CD1c-positive myeloid dendritic cell (primary cell): ENCODE data around the gene MYBBP1A.

Source experiments
- DNase-seq: peaks from one replicate; pipeline ENCODE4 v3.0.0-alpha.2; 2016; ENCODE audit errors: extremely low spot score

MYBBP1A gene

DNA sequence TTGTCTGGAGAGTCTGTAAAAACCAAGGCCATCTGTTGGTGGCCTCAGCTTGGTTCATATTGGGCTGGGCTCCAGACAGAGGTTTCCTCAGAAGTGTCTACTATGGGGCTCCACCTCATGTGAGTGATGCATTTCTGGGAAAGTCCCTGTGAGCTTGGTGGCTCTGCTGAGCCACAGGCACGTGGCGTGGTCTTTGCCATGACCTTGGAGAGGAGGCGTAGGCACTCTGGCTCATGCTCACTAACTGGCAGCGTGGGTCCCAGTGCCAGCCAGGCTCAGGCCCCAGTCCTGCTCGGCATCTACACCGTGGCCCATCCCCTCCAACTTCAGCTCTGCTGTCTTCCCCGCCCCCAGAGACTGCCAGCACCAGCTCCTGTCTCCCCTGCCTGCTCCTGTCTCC is 18.5 kb upstream of the MYBBP1A start:
- DNase-seq: peak; percentile 85

DNA sequence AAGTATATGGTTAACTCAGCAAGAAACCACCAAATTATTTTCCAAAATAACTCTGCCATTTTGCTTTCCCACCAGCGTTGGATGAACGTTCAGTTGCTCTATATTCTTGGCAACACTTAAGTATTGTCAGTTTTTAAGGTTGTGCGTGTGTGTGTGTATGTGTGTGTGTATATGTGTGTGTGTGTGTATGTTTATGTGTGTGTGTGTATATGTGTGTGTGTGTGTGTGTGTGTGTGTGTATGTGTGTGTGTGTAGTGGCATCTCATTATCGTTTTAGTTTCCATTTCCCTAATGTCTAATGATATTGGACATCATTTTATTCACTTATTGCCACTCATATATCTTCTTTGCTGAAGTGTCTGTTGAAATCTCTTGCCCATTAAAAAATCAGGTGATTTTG is 17.9 kb upstream of the MYBBP1A start:
- DNase-seq: no peak

DNA sequence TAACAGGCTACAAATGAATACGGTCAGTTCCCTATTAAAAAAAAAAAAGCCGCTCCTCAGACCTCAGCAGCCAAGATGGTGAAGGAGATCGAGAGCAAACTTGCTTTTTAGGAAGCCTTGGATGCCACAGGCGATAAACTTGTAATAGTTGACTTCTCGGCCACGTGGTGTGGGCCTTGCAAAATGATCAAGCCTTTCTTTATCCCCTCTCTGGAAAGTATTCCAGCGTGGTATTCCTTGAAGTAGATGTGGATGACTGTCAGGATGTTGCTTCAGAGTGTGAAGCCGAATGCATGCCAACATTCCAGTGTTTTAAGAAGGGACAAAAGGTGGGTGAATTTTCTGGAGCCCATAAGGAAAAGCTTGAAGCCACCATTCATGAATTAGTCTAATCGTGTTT is 16.9 kb upstream of the MYBBP1A start:
- no peak for DNase-seq

DNA sequence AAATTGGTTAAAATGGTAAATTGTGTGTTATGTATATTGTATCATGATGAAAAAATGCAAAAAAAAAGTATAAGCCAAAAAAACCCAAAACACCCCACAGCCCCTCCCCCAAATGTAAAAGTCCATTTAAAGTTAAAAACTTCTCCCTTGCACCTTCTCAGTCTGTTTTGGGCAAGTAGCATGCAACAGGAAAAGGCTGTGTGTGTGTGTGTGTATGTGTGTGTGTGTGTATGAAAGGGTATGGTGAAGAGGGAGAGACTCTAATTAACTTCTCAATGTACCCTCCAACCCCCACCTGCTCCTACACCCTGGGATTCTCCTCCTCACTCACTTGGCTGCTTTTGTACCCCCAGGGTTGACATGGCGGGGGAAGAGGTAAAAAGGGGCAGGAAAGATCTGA is 14.4 kb upstream of the MYBBP1A start:
- DNase-seq: no peak

DNA sequence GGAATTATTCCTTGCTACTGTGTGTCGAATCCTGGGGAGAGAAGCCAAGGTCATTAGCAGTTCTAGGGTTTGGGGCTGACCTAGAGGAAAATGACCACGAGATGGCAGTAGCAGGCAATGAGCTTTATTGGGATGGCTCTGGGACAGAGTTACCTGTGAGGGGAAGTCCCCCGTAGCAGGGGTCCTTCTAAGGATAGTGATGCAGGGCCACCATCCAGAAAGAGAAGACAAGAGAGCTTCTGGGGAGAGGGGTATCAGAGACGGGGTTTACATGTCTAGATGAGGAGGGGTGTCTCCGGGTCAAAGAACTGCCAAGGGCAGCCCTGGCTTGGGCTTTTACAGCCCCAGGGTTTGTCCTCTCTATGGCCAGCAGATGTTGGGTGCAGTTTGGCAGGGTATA is 11.6 kb upstream of the MYBBP1A start:
- DNase-seq: peak; percentile 69

DNA sequence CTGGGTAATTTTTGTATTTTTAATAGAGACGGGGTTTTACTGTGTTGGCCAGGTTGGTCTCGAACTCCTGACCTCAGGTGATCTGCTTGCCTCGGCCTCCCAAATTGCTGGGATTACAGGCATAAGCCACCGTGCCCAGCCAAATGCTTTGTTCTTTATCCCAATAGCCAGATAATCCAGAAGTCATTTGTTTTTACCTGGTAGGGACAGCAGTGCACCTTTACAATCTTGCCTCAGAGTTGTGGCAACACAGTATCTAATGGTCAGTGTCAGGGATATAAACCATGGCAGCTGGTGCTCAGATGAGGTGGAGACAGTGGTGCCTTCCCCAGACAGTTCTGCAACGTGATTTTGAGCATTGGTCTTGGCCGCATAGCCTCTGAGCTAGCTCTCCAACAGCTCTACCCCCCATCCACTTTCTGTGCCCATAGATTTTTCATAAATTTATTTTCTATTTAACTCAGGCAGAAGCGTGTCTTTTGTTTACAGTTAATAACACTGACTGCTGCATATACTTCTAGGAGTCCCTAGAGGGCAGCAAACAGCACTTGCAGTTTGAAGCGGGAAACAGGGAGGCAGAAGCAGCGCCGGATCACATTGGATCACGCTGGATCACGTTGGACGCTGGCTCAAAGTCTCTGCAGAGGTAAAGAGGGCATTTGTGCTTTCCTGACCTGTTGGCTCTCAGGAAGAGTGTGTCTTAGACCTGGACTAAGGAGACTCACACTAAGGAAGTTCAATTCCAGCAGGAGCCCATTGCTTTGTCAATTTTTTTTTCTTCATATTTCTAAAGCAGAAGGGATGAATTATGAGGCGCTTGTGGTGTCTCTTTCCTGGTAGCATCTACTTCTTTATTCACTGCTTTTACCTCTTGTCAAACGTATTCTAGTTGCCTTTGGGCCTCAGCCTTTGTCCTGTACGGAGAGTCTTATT is 10.3 kb upstream of the MYBBP1A start:
- DNase-seq: peak; percentile 86

DNA sequence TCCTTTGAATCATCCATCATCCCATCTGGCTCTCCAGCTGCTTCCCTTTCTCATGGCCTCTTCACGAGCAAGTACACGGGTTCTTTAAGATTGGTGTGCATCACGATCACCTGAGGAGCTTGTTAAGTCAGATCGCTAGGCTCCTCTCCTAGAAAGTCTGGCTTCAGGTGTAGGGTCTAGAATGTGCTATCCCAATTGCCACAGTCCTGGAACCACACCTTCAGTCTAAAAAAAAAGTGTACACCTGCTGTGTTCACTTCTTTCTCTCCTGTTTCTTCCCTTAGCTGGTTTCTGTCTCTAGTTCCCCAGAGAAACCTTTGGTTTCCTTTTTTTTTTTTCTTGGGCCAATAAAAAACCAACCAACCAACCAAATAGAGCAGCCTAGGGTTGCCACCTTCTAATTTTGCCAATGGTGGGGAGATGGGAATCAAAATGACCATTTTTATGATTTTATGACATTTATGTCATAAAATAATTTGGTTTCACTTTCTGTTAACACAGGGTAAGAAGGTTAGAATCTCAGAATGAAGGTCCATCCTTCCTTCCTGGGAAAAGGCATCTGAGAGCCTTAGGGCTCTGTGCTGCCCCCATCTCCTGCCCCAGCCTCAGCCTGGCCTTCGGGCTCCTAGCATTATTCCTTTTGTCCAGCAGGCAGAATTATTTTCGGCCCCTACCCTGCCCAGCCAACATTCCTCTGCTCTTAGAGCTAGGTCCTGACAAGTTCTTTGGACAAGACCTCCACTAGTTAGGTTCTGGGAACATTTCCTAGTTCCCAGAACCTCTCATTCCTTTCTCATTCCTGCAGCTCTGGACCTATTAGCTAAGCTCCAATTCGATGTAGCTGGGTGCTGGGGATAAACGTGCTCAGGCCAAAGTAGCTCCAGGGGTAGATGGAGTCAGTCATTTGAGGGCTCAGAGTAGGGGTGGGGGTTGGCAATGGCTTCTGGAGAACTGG is 7.1 kb upstream of the MYBBP1A start:
- no peak for DNase-seq

DNA sequence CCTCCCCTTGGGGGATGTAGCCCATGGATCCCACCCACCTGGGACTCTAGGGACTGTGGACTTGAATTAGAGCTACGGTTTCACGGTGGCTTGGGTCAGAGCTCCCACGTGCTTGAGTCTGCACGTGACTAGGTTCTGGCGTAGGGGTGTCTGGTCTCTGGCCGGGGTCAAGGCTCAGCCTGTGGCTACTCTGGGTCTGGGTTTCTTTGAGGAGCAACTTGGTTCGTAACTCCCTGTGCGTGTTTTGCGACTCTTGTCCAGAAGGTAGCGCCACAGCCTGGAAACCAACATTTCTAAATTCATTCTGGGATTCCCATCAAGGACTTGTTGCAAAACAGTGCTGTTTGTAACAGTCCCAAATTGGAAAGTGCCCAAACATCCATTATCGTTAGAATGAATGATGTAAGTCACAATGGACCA is 5.7 kb upstream of the MYBBP1A start:
- DNase-seq: no peak

DNA sequence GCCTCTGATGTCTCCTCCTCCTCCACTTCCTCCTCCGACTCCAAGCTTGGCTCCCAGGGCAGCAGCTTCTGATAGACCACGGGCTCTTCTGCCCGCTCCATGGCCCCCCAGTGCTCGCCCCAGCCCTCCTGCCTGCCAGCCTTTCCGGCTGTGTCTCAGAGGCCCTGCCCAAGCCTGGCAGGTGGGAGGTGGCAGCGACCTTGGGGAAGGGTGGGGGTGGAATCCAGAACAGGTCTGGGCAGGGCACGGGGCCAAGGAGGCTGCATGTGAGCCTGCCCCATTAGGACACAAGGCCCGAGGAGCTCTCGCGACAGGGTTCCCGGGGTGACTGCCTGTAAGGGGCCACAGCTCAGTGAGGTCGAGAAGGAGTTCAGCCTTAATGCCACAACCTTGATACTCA is 5.2 kb upstream of the MYBBP1A start, which contains the start of gene GGT6:
Gene GGT6 (minus strand): TSS at position 157 of the 400 bp plus-strand sequence. CDS start 56 bp downstream, at position 101.
- no peak for DNase-seq

DNA sequence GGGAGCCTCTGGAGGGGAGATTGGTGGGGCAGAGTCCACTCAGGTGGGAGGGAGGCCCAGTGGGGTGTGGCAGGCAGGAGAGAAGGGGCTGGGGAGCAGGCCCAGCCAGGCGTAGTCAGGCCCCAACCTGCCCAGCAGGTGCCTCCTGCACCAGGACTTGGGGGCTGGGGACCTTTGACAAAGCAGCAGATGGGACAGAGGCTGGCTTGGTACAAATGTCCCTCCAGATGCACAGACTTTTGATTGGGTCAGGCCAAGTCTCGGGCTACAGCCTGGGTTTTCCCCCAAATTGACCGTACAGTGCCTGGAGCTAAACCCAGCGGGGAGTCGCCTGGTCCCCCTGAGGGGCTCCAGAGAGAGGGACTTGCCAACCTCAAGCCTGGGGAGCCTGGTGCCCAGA is 4.8 kb upstream of the MYBBP1A start:
- DNase-seq: no peak

DNA sequence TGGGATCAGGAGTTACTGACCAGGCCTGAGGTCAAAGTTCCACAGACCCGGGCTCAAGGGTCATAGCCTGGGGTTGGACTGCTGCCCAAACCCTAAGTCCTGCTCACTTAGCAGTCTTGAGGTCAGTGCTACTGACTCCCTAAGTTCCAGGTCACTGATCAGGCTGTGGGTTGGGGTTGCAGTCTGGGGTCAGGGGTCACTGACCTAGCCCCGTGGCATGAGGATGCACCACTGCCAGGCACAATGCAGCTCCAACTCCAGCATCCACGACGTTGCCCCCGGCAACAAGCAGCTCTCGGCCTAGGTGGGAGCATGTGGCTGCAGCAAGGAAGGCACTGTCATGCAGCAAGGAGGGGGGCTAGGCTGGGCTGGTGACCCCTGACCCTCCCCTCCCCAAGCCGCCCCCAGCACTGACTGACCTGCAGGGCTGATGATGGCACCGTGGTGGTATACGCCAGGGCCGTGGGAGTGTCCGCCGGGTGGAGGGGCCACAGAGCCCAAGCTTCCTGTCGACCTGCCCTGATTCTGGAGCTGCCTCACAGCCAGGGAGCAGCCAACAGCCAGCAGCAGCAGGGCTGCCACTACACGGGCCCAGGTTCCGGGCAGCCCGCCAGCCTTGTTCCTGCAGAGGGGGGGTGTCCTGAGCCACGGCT is 4.1 kb upstream of the MYBBP1A start:
- DNase-seq: no peak

DNA sequence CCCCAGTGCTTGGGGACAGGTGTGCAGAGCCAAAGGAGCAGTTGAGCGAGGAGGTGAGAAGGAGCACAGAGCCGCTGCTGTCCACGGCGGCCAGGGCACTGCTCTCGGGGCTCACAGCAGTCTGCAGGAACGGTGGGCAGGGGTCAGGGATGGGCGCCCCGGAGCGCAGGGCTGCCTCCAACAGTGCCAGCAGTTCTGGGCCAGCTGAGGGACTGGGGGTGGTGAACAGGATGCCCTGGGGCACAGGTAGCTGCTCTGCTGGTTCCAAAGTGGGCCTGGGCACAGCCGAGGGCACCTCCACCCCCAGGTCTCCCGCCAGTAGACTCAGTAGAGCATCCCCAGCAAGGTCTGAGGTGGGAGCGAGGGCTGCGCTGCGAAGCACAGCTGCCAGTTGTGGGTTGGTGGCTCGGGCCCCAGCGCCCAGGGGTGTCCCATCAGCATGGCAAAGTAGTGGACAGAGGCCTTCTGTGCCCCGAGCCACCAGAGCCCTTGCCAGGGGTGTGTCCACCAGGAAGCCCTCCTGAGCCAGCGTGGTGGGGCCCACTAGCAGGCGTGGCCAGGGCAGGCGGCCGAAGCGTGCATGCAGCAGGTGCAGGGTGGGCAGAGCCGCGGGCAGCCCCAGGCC is 3.3 kb upstream of the MYBBP1A start:
- DNase-seq: no peak

DNA sequence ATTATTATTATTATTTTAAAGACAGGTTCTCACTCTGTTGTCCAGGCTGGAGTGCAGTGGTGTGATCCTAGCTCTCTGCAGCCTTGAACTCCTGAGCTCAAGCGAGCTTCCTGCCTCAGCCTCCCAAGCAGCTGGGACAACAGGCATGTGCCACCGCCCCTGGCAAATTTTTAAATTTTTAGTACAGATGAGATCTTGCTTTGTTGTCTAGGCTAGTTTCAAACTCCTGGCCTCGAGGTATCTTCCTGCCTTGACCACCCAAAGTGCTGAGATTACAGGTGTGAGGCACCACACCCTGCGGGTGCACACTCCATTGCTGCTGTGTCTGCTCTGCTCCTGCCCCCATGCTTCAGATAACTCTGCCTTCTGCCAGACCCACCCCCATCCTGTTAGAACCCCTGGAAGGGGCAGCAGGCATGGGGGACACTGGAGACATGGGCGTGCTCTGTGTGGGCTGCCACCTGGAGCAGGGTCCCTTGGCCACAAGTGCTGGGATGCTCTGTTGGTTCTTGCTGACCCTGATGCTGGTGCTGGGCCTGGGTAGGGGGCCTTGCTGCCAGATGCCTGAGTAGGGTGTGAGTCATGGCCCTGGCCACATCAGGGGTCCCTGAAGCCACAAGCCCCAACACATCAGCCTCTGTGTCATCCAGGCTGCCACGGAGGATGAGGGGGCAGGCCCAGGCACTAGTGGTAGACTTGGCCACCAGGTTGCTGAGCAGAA is 2.6 kb upstream of the MYBBP1A start:
- DNase-seq: no peak

DNA sequence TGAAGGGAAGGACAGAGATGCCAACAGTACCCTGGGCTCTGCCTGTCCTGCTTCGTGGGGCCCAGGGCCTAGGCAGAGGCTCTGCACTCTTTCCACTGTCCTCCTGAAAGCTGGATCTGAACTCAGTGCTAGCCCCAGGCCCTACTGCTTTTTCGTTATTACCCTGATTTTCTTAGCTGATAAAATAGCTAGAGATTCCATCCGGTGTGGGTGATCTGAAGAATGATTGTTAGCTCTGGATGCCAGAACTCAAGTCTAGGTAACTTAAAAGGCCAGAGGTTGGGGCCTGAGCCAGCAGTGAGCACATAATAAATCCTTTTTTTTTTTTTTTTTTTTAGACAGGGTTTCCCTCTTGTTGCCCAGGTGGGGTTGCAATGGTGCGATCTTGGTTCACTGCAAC is 1.8 kb upstream of the MYBBP1A start:
- no peak for DNase-seq

DNA sequence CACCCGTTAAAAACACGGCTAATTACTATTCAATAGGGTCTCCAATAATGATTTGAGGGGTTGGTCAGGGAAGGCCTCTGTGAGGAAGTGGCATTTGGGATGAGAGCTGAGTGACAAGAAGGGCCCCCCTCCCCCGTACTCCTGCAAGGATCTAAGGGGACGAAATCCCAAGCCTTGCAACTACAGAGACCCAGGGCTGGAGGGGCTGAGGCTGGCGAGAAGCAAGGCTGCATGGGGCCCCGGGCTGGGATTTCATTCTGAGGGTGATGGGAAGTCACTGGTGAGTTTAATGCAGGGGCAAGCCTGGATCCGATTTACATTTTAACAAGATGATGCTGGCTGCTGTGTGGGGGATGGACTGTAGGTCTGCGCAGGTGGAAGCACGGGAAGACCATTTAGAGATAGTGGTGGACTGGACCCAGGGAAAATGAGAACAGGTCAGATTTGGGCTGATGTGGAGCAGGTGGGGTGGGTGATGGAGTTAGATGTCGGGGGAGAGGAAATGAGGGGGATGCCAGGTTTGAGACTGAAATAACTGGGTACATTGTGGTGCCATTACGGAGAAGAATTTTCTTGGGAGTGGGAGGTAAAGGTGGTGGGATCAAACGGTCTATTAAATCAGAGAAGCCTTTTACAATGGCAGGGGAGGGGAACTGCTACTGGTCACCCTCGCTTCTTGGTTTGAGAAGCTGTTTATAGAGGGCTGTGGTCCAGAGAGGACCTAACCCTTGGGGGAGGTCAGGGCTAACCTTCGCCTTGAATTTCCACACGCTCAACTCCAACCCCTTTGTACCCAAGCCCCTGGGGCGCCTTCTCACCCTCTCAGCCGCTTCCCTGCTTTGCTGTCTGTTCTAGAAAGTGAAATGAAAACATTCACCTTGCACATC is 932 bp upstream of the MYBBP1A start:
- no peak for DNase-seq

DNA sequence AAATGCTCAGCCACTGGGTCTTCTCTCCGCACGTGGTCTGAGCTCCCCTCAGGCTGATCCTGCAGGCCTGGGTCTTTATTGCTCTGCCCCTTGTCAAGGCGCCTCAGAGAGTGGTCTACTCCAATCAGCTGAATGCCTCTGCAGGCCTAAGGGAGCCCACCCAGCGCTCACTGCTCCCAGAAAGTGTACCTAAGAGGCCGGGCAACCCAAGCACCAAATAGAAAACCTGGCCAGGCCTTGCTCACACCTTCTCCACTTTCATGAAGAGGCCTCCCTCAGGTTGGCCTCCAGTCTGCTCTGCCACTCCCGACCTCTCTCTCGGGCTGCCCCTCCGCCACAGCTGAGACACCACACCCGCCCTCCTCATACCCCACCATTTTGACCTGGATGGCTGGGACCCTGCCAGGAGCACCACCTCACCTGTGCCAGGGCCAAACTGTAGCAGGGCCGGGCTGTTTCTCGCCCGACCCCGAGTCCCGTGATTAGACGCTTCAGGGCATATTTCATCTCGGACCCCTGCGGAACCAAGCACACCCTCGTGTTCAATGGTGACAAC is 665 bp downstream of the MYBBP1A start:
- DNase-seq: no peak

DNA sequence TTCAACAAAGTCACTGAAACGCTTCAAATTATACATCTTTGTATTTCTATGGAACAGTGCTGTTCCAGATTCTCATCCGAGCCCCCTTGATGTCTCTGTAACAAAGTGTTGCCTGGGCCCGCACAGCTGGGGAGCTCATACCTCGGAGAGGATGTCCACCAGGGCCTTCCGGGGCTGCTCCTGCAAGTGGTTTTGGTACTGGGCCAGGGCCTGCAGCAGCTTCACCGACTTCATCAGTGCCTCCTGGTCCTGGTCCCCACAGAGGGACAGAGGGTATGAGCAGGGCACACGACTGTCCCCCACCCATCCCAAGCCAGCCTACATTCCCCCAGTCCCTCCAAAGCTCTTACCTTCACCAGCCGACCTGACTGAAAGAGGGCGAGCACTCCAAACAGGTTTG is 1.5 kb downstream of the MYBBP1A start:
- DNase-seq: no peak

DNA sequence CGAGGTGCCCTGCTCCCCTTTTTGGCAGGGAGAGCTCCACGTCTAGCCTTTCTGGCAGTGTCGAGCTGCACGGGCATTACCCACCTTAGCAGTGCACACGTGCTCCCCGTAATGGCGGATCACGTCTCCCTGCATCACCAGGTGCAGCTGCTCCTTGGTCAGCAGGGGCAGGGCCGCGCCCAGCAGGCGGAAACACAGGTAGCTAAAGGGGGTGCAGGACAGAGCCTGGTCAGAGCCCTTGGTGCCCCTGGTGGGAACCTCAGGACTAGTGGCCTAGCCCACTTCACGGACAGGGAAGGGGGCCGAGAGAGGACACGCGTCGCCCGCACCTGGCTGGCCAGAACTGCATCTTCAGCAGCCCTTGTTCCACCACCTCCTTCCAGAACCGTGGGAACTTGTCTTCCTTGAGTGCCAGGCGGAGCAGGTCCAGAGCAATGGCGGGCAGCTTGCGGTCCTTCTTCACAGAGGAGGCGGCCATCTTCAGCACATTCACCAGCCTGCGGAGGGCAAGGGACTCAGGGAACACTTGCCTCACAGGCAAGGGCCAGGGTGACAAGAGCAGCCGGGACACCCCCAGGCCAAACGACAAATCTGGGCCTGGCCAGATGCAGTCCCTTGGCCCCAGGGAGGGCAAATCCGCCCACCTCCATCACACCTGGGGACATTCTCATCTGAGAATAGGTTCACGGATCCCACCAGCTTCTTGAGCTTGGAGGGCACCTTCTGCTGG is 3.2 kb downstream of the MYBBP1A start:
- DNase-seq: no peak

DNA sequence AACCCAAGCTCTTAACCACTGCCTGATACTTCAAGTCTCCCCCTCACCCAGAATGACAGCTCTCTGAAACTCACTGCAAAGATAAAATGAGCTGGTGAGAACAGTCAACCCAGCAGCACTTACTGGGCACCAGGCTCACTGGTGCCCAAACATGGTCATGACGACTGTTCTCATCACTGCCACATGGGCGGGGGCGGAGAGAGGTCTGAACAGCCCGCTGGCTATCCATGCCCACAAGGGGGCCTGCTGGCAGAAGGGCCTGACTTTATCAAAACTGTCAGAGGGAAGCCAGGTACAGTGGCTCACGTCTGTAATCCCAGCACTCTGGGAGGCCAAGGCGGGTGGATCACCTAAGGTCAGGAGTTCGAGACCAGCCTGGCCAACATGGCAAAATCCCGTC is 4.0 kb downstream of the MYBBP1A start:
- DNase-seq: no peak
